BE2C (cell line): ENCODE data around the gene C1QTNF8.
A peak's percentile ranks its signal among the peaks of the same experiment; 100 is the strongest.

ENCODE experiments used
- DNase-seq: peaks from one replicate; pipeline ENCODE4 v3.0.0-alpha.2; 2020
- H3K27me3 ChIP-seq: fragments of 250-450 bp; sonication (Bioruptor Pico); 2 replicates; pipeline ENCODE4 v1.5.1; 2020; ENCODE audit warnings: mild to moderate bottlenecking
- H3K36me3 ChIP-seq: fragments of 250-450 bp; sonication (Bioruptor Pico); 2 replicates; pipeline ENCODE4 v1.5.1; 2020; ENCODE audit warnings: mild to moderate bottlenecking
- H3K4me1 ChIP-seq: fragments of 250-450 bp; sonication (Bioruptor Pico); 2 replicates; pipeline ENCODE4 v1.5.1; 2020
- H3K4me3 ChIP-seq: 2 replicates; pipeline ENCODE4 v1.5.1; 2011; ENCODE audit warnings: low read depth, low read length
- H3K9me3 ChIP-seq: fragments of 250-450 bp; sonication (Bioruptor Pico); 2 replicates; pipeline ENCODE4 v1.5.1; 2020
- TF ChIP-seq, protein P1 (sequence below): IDR thresholded peaks from 2 replicates; pipeline ENCODE4 v1.5.1; 2012; ENCODE audit warnings: mild to moderate bottlenecking, low read depth, low read length

Gene C1QTNF8

GRCh38 chr16:1045993-1046911 lies 49.8 kb downstream of the C1QTNF8 start:
- no peak for DNase-seq
- no peaks in the 10 kb centered on the region for H3K36me3 ChIP-seq
- TF ChIP-seq, protein P1, sequence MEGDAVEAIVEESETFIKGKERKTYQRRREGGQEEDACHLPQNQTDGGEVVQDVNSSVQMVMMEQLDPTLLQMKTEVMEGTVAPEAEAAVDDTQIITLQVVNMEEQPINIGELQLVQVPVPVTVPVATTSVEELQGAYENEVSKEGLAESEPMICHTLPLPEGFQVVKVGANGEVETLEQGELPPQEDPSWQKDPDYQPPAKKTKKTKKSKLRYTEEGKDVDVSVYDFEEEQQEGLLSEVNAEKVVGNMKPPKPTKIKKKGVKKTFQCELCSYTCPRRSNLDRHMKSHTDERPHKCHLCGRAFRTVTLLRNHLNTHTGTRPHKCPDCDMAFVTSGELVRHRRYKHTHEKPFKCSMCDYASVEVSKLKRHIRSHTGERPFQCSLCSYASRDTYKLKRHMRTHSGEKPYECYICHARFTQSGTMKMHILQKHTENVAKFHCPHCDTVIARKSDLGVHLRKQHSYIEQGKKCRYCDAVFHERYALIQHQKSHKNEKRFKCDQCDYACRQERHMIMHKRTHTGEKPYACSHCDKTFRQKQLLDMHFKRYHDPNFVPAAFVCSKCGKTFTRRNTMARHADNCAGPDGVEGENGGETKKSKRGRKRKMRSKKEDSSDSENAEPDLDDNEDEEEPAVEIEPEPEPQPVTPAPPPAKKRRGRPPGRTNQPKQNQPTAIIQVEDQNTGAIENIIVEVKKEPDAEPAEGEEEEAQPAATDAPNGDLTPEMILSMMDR, result no peak
- no peaks in the 10 kb centered on the region; the same call in 1 of the 2 replicates for H3K9me3 ChIP-seq
- H3K27me3 ChIP-seq, result peaks cover 8% of the 10 kb centered on the region
- H3K4me1 ChIP-seq, result peaks cover 16% of the 10 kb centered on the region
- H3K4me3 ChIP-seq, result no peak overlapping the region

- peaks cover 16% of the 10 kb centered on the region for H3K4me1 ChIP-seq
- H3K4me3 ChIP-seq, result no peak overlapping the region
- TF ChIP-seq, protein P1, result no peak
- peaks cover 8% of the 10 kb centered on the region for H3K27me3 ChIP-seq
- DNase-seq, result no peak
- H3K36me3 ChIP-seq, result no peaks in the 10 kb centered on the region
- H3K9me3 ChIP-seq, result no peaks in the 10 kb centered on the region; the same call in 1 of the 2 replicates
Observed at GRCh38 chr16:1045310-1045992, 50.6 kb downstream of the C1QTNF8 start.

DNA sequence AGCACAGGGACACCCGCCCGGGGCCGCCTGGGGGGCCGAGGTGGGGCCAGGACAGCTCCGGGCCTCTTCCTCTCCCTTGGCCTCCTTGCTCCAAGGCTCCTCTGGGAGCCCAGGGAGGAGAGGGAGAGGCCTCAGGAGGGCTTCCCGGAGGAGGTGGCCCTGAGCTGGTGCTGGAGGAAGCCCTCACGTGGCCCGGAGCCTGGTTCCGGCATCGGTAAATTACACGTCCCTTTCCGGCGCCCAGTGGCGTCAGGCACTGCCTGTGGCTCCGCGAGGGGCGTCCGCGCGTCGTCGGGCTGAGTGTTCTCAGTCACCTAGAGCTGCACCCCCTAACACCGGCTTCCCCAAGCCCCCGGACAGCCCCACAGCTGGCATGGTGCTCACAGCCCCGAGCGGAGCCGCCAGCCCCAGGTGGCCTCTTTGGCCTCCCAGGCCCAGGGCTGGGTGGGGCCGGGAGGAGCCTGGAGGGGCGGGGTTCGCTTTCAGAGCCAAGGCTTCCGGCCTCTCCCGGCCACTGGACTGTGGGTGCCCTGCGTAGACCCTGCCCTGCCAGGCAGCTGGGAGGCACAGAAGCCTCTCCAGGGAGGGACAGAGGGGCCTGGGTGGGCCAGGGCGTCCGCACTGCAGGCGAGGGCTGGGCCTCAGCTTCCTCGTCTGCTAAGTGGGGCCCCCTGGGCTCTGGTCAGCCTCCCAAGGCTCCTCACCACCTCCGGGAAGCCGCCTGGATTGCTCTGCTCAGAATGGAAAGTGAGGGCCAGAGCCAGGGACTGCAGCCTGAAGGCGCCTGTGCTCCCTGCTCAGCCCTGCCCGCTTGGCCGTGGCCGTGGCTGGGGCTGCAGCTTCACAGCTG lies 51.4 kb downstream of the C1QTNF8 start:
- no peak overlapping the region for H3K4me3 ChIP-seq
- peaks cover 15% of the 10 kb centered on the region for H3K4me1 ChIP-seq
- TF ChIP-seq, protein P1, result no peak
- DNase-seq, result no peak
- H3K36me3 ChIP-seq, result no peaks in the 10 kb centered on the region
- no peaks in the 10 kb centered on the region; the same call in 1 of the 2 replicates for H3K9me3 ChIP-seq
- H3K27me3 ChIP-seq, result peaks cover 8% of the 10 kb centered on the region

GRCh38 chr16:1043881-1044451 lies 52.1 kb downstream of the C1QTNF8 start:
- Histone ChIP-seq H3K9me3 (no peaks in the 10 kb centered on the region; the same call in 1 of the 2 replicates), H3K36me3 (no peaks in the 10 kb centered on the region), H3K27me3 (peaks cover 8% of the 10 kb centered on the region), H3K4me1 (peaks cover 10% of the 10 kb centered on the region), H3K4me3 (peak overlapping the region; percentile 24; the same call in 1 of the 2 replicates)
- no peak for DNase-seq
- TF ChIP-seq, protein P1, result no peak

- Histone ChIP-seq H3K27me3 (peaks cover 8% of the 10 kb centered on the region), H3K9me3 (no peaks in the 10 kb centered on the region; the same call in 1 of the 2 replicates), H3K4me1 (peaks cover under 1% of the 10 kb centered on the region), H3K4me3 (no peak overlapping the region), H3K36me3 (no peaks in the 10 kb centered on the region)
- TF ChIP-seq, protein P1, result no peak
- DNase-seq, result peak; percentile 76
Observed at GRCh38 chr16:1042866-1043265, 53.2 kb downstream of the C1QTNF8 start.
